DMS153 (cell line): ENCODE results near the gene HLA-C.
A peak's percentile ranks its signal among the peaks of the same experiment; 100 is the strongest.
"Not testable (repeated sequence)": the region's sequence is repeated elsewhere in the genome, so short reads cannot be mapped to it uniquely, and the experiment has no call there.

Experiments used
- DNase-seq: peaks from one replicate; lab custom pipeline; 2025; lab: John Stamatoyannopoulos, UW

The HLA-C gene

DNA sequence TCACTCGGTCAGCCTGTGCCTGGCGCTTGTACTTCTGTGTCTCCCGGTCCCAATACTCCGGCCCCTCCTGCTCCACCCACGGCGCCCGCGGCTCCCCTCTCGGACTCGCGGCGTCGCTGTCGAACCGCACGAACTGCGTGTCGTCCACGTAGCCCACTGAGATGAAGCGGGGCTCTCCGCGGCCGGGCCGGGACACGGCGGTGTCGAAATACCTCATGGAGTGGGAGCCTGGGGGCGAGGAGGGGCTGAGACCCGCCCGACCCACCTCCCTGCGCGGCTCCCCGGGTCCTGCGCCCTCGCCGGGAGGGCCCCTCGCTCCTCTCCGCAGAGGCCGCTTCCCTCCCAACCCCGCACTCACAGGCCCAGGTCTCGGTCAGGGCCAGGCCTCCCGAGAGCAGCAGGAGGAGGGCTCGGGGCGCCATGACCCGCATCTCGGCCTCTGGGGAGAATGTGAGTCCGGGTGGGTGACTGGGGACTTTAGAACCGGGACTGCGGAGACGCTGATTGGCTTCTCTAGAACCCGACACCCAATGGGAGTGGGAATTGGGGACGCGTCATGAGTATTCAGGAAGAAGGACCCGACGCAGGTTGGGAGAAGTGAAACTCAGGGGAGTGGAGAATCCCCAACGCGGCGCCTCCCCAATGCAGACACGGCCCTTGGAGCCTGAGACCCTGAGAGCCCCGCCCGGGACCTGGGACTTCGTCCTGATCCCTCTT lies at the start of gene HLA-C:
TSS of gene HLA-C (minus strand) at position 452 of the 717 bp plus-strand sequence. CDS start at position 431, 21 bp downstream.
- peak; percentile 95 for DNase-seq

DNA sequence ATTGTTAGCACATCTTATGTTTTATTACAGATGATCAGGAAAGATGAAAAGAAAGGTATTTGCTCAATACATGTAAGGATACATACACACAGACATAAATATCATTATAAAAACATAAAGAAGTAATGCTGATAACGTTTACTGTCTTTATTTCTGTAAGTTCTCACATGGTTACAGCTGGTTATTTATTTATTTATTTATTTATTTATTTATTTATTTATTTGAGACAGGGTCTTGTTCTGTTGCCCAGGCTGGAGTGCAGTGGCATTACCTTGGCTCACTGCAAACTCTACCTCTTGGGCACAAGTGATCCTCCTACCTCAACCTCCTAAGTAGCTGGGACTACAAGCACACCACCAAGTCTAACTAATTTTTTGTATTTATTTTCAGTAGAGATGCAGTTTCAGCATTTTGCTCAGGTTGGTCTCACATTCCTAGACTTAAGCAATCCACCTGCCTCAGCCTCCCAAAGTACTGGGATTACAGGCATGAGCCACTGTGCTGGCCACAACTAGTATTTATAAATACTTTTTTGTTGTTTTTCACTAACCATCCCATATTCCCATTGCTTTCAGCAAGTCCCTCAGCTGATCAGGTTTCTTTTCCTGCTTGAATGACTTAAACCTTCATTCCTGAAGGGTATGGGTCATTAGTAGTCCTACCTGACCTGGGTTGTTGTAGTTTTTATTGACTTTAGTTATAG lies 49.3 kb upstream of the HLA-C start:
- DNase-seq: no peak

DNA sequence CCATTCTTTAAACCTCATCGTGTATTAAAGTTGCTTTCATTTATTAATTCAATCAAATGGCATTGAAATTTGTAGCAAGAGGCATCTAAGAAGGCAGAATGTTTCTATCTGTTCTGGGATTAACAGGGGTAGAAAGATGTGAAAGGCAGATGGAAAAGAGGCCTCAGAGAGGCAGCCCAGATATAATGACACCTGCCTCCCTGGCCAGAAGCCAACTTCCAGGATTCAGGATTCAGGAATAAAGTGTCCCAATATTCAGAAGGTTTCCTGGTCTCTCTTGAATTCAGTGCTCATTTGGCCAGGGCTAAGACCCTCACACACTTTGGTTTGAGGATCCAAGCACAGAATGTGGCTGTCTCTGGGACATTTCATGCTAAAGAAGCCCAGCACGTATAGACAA lies 45.1 kb upstream of the HLA-C start:
- DNase-seq: no peak

DNA sequence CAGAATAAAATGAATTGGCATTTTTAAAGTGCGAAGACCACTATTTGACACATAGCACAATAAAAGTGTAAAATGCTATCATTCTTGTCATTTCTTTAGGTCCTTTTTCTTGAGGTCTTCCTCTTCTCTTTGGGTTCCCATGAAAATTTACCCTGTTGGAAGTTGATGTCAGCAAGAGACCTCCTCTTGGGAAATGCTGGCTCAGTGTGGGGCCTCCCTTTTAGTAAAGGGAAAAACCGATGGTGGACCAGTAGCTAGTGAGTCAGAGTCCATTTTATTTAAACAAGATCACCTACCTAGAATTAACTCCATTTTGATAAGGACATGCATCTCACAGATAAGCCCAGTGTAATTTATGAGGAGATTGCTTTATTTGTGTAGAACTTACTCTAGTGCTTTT lies 37.7 kb upstream of the HLA-C start:
- no peak for DNase-seq

DNA sequence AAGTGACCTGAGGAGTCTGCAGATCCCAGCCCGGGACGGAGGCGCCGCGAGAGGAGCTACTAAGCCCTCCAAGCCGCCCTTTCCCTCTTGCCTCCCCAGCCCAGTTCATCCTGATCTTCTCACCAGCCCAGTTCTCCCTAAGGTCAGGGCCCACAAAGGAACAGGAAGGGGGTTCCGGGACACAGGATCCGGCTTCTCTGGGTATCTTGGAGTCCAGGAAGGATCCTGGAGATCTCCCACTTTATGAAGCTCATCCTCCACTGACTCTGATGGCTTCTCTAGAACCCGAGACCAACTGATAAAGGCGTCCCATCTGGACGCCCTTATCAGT lies 36.9 kb upstream of the HLA-C start:
- no peak for DNase-seq

DNA sequence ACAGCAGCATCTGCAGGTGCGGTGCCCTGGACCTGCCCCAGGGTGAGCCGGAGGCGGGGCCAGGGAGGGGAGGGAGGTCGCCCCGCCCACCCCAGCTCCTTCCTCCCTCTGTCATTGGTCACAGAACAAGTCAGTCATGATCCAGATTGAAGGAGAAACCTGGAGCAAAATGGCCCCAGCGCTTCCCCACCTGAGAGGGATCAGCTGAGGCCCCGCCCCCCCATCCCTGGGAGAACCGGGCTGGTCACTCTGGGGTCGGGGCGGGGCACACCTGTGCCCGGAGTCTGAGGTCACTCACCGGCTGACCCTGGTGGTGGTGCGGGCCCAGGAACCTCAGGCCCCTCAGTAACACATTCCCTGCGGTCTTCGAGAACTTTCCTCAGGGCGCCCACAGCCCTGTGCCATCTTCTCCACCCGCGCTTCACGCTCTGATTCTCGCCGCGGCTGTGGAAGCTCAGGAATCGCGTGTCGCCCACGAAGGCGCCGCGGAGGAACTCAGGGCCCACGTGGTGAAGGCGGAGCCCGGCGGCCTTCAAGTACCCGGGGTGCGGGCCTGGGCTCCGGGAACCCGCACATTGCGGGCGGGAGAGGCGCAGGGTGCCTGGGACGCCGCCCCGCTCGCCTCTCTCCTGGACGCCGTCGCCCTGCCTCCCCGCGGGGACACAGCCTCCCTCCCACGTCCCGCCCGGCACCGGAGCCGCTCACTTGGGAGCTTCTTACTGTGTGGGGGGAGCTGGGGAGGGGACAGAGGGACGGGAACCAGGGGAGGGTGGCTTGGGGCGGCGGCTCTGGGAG lies 36.4 kb upstream of the HLA-C start:
- DNase-seq: peak; percentile 94

DNA sequence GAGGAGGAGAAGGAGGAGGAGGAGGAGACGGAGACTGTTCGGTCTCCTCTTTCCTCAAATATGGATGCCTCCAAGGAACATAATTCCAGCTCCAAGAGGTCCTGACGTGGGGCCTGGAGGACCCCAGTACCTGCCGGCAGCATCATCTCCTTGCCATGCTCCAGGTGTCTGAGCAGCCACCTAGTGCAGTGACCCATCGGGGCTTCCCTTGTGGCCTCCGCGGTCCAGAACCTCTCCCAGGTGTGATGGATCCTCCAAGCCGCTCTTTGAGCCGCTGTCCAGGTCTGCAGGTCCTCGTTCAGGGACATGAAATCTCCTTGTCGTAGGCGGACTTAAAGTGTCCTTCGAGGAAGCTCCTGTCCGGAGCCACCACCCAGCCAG lies 35.8 kb upstream of the HLA-C start:
- no peak for DNase-seq

DNA sequence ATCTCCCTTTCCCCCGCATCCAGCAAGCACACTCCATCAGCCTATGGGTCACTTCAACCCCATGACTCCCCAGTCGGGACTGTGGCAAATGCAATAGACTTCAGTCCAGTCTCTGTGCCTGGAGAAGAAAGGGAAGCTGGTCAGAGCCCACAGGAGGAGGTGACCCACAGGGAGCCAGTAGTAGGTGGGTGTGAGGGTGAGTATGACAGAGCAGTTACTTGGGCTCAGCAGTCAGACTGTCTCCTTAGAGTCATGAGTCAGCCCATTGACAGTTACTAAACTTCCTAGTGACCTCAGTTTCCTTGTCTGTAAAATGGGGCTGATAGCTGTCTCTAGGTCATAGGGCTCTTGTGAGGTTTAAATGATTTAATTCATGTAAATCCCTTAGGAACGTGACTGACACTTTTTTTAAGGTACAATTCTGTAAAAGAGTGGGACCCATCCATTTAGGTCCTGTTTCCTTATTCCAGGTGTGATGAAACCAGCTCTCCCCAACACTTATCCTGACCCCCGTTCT lies 33.9 kb upstream of the HLA-C start:
- no peak for DNase-seq

DNA sequence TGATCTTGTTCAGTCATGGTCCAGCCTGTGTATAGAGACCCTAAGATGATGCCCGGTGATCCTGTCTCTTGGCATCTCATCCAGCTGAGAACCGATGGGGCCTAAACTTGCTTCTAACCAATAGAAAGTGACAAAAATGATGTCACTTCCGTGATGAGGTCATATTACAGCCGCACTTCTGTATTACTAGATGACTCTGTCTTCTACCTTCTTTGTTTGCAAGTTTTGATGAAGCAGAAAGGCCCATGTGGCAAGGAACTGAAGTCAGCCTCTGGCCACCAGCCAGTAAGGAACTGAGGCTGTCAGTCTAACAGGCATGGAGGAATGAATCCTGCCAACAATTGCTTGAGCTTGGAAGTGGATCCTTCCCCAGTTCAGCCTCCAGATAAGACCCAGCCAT lies 32.8 kb upstream of the HLA-C start:
- no peak for DNase-seq

DNA sequence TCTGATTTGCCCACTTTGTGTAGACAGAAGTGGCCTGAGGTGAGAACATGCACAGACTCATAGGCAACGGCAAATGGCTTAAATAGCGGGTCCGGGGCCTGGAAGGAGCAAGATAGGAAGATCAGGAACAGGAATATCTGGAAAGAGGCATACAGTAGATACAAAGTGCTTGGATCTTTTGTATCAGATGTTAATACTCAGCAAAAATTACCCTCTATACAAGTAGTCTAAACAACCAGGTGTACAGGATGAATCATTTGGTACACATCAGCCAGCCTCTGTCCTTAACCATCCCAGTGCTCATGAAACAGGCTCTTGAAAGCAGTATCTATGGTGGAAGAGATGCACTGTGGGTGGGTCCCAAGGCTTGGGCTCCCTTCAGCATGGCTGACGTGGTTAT lies 28.9 kb upstream of the HLA-C start:
- DNase-seq: no peak

DNA sequence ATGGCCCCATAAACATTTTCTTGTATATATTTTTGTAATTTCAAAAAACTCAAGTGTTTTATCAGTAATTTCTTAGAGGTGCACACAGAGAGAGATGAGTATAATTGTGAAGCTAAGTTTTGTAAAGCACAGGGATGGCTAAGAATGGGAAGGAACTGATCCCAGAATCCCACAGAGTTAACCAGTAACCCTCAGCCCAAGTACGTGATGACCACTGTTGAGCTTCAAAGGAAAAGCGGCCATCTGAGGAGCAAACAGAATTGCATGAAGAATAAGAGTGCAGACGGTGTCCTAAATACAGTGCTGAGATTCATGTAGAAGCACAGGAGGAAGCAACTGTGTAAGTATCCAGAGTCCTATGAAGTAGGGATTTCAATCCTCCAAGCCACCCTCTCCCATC lies 28.1 kb upstream of the HLA-C start:
- DNase-seq: no peak

DNA sequence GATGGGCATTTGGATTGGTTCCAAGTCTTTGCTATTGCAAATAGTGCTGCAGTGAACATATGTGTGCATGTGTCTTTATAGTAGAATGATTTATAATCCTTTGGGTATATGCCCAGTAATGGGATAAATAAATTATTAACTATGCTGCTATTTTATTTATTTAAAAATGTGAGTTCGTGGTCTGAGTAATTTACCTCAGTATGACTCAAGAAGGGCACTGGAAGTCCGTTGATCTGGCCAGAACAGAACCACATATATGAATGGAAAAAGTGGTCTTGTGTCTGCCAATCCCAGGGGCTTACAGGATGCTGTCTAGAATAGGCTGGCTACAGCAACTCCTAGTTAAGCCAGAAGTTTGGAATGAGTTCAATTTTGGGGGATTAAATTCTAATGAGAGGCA lies 27.6 kb upstream of the HLA-C start:
- DNase-seq: no peak

DNA sequence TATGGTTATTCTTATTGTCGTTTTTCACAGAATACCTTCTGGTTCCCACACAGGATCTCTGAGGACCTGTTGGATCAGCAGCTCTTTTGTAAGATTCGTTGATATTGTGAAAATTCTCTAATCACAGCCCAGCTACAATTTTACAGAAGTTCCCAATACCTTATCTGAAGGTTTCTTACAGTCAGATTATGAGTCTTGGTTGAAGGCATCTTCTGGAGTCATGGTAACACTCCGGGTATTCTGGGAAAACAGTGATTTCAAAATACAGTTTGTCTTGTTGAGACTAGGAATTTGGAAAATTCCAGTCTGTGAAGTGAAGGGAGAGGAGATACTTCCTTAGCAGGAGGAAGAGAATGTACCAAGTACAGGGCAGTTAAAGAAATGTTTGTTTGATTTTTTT lies 22.2 kb upstream of the HLA-C start:
- DNase-seq: no peak

DNA sequence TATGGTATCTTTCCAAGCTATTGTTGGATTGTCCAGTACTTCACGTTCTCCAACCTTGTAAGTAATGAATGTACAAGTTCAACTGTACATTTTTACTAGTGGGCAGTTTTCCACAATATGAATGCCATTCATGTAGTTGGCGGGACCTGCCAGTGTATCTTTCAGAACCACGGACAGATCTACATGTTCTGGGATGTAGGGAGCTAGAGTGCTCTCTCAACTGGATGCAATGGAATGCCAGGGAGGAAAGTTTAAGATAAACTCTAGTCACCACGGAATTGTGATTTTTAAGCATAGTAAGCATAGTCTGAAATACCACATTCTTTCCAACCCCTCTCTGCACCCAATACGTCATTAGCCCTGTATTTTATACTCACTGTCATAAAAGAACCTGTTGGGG lies 21.5 kb upstream of the HLA-C start:
- DNase-seq: no peak

DNA sequence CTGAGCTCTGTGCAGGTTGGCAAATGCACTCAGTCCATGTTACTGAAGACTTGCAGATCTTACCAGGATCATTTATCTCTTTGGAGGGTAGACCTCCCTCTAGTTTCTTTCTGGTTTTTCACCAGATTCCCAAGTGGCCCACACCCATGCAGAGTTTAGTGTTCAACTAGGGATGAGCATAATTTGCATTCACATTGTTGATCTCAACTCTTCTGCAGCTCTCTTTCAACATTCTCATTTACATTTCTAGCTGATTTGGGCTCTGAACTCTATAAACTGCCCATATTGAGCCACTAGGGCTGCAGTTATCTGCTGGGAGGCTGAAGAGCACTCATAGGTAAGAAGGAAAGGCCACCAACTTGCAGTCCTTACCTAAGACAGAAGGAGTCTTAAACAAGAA lies 17.9 kb upstream of the HLA-C start:
- no peak for DNase-seq

DNA sequence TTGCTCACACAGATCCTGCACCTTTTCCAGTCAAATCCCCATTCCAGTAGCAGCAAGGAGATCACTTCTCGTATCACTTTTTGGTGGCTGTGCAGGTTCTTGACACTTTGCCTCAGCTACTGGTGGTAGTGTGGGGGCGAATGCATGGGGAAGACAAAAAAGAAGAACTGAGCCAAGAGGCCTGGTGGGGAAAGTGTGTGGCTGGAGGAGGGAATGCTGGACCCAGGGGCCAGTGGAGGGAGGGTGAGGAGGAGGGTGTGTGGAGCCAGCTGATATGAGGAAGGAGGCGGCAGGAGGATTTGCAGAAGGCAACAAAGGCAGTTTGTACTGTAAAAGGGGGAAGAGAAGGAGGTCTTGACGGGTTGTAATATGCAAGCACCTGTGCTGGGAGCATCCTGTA lies 15.7 kb upstream of the HLA-C start:
- DNase-seq: no peak

DNA sequence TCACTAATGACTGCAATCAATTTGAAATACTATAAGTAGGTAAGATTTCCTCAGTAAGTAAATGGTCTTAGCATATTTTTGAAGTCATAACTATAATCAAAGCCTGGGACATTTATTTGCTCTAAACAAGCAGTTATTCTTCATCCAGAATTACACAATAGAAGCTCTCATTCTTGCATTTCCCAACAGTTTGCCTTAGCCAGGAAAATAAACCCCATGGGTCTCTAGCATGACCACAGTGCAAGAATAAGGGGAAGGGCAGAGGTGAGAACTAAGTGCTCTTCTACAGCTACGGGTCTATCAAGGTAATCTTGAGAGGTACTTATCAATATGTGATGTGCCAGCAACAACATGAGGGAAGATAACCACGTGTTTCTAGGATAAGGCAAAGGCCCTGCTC lies 14.1 kb upstream of the HLA-C start:
- DNase-seq: no peak

DNA sequence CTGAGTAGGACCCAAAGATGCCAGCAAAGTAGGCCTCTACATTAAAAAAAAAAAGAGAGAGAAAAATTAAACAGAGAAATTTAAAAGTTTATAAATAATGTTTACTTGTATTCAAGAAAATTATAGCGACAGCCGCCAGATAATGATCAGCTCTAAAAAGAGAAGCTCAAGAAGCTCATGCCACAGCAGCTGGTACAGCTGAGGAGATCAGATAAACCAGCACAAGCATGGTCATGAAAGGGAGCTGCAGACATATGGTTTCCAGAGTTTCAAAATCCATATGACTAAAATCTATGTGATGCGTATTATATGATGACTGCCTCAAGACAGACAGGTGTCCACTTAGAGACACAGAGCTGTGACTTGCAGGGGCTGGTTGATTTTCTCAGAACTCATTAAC lies 13.6 kb upstream of the HLA-C start:
- DNase-seq: no peak

DNA sequence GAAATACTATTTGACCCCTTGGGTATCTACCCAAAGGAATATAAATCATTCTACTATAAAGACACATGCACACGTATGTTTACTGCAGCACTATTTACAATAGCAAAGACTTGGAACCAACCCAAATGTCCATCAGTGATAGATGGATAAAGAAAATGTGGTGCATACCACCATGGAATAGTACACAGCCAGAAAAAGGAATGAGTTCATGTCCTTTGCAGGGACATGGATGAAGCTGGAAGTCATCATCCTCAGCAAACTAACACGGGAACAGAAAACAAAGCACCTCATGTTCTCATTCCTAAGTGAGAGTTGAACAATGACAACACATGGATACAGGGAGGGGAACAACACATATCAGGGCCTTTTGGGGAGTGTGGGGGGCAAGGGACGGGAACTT lies 7.8 kb upstream of the HLA-C start:
- DNase-seq: not testable (repeated sequence)

DNA sequence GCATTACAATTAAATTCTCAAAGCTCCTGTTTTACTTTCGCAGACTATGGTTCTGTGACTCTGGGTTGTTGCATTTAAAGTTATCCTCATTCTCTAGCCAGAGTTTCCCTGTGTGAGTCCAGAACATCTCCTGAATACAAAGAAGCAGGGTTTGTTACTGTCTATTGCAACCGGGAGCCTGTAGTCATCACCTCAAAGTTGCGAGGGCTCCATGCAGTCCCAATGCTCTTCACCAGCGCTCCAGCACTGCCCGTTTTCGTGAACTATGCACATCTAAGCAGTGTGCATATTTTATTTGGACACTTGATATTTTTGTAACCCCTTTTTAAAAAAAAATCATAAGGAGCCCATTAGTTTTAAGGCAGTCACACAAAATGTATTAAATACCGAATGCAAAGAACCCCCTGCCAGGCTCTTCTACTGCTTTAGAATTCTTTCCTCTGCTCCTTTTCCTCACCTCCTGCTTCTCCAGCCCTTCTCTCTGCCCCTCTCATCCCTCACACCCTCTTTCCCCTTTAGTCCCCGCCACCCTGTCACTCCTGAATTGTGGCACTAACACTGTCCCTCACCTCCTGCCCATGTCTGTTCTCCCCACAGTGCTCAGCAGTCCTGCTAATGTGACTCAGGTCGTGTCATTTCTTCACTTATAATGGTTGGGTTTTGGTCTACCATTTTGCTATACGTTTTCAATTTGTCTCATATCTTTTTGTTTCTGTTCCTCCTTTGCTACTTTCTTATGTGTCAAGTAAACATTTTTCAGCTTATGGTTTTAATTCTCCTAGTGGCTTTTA lies 1.1 kb upstream of the HLA-C start:
- DNase-seq: no peak

DNA sequence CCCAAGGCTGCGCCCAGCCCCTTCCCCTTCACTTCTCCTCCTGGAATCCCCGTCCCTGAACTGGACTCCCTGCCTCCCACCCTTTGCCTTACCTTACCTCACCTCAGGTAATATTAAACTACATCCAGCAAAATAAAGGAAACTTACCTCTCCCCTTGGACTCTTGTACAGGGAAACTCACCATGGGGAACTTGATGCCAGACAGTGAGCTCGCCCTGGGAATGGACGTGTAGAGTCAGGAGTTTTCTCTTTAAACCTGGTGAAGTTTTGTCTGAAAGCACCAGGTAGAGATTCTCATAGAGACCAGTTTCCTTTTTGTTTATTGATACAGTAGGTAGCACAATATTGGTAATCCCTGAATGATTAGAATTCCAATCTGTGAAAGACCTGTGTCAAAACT lies 544 bp upstream of the HLA-C start:
- no peak for DNase-seq
